Superior temporal gyrus (tissue), 1 donor: ENCODE results near the gene IRX5.

Experiments
- DNase-seq: peaks from one replicate; pipeline ENCODE4 v3.0.0-alpha.2; 2016; ENCODE audit errors: extremely low spot score

IRX5 gene

DNA sequence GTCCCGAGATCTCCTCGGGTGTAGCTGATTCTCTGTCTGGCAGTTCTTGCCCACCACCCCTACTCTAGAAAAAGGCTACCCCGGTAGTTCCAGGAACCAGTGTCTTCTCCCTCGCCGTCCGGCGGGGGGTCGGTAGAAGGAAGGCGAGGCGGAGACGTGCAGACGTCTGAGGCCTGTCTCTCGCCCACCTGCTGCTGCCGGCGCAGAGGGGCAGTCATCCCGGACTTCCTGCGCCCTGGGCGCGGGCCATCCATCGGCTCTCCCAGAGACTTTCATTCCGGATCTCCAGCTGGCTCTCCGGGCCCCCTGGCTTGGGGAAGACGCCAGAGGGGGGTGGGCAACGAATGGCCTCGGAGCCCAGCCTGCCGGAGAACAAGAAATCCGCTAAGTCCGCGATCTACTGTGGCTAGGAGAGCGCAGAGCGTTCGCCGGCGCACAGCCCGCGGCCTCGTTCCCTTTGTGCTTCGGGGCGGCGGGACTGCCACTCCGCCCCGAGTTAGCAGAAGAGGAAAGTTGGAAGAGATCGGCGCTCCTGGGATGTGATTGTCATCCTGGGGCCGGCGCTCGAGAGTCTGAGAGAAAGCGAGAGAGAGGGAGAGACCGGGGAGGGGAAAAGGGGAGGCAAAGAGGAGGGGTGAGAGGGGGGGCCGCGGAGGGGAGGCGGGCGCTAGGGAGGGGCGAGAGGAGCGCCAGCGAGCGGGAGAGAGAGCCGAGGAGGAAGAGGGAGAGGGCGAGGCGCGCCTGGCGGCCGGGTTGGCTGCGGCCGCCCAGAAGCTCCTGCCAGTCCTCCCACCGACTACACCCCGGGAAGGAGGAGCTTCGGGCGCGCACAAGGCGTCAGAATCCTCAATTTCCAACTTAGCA, at the start of gene IRX5:
Gene IRX5, plus strand, starts transcription at position 861 of the 864 bp plus-strand sequence. CDS start 334 bp downstream, outside the sequence.
- DNase-seq: peak; percentile 54

DNA sequence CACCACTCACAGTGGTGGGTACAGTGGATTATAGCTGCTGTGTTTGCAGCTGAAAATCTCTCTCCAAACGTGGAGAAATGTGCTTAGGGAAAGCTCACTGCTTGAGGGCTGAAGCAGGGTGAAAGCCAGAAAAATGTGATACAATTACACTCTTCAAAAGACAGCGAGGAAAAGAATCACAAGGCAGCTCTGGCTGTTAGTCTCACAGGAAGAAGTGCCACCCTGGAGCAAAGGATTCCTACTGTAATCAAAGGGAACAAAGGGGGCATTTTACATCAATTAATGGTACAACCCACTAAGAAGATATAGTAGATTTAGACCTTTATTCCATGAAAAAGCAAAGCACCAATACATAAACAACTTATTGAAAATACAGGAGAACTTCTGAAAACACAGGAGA, 48.1 kb upstream of the IRX5 start:
- no peak for DNase-seq

DNA sequence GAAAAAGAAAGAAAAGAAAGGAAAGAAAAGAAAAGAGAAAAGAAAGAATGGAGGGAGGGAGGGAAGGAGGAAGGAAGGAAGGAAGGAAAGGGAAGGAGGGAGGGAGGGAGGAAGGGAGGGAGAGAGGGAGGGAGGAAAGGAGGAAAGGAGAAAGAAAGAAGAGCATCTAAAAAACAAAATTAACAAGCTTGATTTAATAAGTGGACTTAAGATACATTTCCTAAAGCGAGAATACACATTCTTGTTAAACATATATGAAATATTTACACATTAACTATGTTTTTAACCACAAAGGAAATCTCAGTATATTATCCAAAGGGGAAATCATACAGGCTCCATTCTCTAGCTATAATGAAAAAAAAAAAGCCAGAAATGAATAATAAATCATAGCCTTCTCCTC, 47.3 kb upstream of the IRX5 start:
- no peak for DNase-seq

DNA sequence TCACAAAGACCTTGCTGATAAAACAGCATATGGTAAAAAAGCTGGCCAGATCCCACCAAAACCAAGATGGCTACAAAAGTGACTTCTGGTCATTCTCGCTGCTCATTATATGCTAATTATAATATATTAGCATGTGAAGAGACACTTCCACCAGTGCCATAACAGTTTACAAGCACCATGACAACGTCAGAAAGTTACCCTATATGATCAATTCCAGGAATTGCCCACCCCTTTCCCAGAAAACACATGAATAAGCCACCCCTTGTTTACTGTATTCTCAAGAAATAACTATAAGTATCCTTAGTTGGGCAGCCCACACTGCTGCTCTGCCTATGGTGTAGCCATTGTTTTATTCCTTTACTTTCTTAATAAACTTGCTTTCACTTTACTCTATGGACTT, 44.6 kb upstream of the IRX5 start:
- DNase-seq: no peak

DNA sequence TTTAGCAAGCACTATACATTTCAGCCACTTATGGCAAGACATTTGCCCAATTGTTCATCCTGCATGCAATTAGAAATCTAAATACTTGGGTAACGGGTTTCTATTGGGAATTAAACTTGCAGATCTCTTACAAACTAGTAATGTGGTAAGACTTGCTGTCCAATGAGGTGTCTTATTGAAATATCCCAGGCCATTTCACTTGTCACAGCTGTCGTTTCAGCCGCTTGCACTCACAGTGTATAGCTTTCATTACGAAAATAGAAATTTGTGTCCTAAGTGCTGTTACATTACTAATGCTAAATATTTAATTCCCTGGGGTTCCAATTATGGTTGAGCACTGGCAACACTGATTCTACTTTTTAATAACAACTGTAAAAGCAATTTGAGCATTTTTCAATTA, 40.3 kb upstream of the IRX5 start:
- DNase-seq: no peak

DNA sequence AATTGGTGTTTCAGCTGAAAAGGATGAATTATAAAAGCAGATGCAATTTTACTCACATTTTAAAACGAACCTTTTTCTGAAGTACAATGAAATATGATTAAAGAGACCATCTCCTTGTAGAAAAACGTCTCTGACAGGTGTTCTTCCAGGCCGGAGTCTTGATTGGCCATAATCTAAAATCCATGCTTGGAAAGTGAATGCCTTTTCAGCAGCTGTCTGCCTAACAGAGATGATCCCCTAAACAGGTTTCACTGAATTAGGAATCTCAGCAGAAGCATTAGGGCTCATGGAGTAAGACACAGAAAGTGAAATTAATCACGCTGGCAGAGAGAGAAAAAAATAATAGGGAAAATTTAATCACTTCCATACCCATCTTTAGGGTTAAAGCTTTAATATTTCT, 39.3 kb upstream of the IRX5 start:
- DNase-seq: no peak

DNA sequence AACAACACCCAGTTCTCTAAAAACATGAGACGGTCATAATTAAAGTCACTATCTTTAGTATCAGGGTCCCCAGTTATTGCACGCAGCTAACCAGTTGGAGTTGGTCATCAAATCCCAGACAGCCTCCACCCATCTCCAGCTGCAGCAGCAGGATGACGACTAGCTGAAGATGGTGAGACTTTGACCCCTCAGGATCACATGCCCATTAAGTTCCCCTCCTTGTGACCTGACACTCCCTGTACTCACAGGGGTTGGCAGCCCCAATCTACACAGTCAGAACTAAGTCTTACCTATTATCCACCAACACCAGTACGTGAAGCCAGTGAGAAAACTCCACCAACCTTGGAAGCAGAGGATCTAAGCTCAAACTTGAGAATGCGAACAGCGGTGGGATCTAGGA, 37.7 kb upstream of the IRX5 start:
- DNase-seq: no peak

DNA sequence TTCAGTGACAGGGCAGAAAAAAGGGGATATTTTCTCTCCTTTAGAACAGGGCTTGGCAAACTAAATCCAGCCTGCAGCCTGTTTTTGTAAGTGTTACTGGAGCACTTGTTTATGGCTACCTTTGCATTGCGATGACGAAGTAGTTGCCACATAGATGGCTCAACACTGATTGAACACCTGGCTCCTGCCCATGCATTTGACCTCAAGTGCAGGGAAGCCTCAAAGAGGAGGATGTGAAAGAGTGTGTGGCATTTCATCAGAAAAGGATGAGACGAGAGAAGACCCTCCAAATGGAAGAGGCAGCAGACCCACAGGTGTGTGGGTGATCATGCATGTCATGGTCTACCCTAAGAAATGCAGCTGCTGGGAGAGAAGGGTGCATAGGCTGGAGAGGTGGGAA, 32.7 kb upstream of the IRX5 start:
- DNase-seq: no peak

DNA sequence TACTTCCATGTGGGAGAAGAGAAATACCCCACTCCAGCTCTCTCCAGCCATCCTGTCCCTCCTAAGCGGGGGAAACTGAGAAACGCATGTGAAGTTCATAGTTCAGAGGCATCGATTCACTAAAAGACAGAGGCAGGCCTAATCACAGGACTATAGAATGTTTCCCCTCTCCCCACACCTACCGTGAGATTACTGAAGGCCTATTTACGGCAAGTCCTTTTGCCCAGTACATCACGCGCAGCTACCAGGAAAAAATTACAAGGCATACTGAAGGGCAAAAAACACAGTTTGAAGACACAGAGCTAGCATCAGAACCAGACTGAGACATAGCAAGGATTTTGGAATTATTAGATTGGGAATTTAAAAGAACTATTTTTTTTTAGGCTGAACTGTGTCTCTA, 29.1 kb upstream of the IRX5 start:
- DNase-seq: no peak

DNA sequence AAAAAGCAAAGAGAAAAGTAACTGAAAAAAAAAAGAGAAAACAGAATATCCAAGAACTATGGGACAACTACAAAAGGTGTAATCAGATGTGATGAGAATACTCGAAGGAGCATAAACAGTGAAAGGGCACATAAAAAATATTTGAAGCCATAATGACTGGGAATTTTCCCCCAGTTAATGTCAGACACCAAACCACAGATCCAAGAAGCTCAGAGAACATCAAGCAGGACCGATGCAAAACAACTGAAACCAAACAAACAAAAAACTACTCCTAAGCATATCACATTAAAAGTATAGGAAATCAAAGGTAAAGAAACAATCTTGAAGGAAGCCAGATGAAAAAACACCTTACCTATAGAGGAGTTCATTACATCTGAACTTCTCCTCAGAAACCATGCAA, 27.6 kb upstream of the IRX5 start:
- DNase-seq: no peak

DNA sequence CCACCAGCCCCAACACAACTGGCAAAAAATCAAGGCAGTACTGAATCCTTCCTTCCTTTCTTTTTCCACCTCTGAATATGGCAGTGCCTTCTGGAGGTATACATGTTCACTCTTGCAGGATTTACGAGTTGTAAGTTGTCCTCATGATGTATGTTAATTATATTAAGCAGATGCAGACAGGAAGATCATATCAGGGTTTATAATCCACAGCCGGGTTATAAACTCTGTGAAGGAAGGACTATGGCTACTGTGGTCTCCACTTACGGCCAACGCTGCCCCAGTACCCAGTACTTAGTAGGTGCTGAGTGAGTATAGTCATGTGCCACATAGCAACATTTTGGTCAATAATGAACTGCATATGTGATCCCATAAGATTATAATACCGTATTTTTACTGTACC, 19.6 kb upstream of the IRX5 start:
- no peak for DNase-seq

DNA sequence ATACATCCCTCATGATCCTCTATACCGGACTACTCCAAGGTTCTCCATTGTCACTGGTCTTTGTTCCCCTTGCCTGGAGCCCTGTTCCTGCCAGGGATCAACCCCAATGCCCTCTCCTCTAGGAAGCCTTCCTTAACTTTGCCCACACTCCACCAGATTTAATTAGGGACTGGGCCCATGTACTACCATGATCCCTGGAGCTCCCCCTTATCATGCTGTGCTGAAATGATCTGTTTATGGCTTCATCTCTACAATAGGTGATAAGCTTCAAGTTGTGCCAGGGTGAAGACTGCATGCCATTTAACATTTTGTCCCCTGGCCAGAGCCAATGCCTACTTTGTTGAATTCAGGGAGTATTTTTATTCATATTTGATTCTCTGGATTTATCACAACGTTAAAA, 17.9 kb upstream of the IRX5 start:
- DNase-seq: no peak

DNA sequence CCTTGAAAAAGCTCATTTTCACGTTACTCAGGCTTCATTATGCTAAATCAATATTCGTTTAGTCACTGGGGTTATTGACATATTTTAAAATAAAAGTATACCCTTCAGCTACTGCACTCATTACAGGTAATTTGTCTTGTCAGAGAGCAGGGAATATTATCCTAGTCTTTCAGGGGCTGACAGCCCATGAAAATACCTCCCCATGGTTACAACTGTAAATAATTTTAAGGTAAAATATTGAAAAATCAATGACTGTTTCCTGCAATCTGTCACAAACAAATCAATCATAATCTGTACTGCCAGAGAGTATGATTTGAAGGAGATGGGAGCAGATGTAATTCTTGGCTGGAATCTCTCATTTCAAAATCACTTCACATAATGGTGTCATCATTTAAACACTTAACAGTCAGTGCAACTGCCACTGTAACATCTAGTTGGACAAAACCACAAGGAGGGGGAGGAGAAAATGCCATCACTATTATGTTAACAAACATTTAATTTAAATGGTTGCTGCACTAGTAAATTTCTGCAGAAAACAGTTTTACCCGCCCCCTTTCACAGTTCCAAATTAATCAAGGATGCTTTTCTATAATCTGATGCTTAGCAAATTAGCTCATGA, 9.3 kb upstream of the IRX5 start:
- DNase-seq: no peak

DNA sequence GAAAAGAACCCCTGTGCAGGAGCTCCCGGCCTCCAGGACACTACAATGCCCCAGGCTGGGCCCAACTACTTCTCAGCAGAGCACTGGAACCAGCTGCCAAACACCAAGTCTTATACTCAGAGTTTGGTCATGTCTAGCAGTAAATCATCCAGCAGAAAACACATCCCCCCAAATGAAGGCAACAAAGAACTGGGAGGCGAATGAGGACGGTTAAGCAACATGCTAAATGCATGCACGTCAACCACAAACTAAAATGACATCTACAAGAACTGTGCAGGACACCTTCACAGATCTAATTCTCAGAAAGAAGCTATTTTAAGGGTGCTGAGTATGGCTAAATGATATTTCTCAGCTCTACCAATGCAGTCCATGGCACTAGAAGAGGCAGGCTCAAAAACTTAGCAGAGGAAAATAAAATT, 7.6 kb upstream of the IRX5 start:
- no peak for DNase-seq

DNA sequence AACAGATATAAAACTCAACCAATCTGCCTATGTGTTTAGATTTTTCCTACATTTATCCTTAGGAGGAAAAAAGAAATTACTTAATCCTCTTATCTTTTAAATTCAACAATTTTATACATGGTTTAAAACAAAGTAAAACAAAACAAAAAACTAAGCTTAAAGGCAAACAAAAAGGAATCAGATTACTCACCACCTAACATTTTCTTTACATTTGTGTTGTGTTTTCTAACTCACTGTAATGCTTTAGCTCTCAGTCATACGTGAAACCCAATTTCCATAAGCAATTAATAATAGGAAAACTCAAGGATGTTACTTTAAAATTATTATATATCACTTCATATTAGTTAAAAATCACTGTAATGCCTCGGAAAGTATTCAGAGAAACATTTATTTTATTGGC, 6.7 kb upstream of the IRX5 start:
- no peak for DNase-seq

DNA sequence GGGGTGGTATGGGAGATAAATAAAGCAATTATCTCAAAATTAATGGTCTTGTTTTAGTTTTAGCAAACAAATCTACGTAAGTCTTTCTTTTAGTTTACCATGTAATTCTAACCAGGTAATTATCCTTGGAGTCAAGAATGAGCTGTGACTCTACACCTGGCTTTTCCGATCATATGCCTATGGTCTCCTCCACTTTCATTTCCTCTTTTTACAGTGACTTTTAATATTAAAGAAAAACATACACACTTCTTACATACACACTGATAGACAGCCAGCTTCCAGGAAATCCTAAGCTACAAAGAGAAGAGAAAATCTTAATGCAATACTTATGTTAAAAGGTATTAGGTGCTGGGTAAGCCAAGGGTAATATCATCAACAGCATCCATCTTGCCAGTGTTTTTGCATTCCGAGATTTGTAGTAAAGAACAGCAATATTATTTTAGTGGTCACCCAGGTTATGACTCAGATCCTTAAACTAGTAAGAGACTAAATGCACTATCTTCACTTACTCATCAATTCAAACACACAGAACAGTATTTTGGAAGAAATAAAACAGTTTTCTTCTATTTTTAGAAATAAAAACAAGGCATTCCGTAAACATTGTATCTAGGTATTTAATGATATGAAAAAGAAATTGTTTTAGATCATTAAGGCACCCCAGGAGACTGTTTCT, 4.4 kb upstream of the IRX5 start:
- DNase-seq: no peak

DNA sequence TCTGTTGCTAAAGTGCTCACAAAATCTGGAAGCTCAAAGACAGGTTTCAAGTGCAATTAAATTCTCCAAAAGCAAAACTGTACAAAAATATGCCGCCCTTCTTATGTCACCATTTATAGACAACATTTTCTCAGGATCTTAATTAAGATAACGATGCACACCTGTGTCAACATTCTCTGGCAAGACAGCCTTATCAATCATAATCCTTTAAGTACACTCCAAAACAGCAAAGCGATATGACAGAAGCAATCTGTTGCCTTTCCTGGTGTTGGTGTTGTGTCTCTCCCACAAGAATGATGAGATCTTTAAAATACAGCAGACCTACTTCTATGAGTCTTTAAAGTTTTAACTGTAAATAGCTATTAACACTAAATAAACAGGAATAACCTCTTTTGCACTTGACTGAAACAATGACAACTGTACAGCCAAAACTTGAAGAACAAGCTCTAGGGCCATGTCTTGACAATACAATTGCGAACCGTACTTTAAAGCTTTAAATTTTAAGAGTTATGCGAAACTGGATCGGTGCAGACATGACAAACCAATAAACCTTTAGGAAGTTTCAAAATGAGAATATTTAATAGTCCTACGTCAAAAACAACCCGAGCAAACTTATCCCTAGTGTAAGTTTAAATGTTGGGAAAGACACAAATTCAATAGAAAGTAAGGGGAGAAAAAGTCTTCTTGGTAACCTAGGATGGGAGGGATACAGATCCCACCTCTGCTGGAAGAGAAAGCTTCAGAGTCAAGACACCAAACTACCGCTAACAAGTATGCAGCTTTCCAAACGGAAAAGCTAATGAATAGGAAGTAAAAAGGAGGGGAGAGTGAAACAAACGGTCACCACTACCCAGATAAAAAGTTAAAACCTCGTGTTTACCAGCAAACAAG, 3.3 kb upstream of the IRX5 start:
- no peak for DNase-seq

DNA sequence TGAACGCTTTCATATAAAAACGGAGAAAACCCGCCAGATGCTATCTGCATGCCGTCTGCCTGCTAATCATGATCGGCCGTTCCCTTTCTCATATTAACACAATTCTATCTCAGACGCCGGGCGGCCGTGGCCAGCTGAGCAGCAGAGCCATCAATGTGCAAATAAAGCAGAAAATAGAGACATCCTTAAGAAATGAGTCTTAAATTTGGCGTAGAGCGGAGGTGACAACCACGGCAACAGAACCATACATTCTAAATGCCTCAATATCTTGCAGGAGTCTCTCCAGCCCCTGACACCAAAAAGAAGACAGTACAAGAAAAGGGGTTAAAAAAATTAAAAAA, 2.7 kb upstream of the IRX5 start:
- no peak for DNase-seq

DNA sequence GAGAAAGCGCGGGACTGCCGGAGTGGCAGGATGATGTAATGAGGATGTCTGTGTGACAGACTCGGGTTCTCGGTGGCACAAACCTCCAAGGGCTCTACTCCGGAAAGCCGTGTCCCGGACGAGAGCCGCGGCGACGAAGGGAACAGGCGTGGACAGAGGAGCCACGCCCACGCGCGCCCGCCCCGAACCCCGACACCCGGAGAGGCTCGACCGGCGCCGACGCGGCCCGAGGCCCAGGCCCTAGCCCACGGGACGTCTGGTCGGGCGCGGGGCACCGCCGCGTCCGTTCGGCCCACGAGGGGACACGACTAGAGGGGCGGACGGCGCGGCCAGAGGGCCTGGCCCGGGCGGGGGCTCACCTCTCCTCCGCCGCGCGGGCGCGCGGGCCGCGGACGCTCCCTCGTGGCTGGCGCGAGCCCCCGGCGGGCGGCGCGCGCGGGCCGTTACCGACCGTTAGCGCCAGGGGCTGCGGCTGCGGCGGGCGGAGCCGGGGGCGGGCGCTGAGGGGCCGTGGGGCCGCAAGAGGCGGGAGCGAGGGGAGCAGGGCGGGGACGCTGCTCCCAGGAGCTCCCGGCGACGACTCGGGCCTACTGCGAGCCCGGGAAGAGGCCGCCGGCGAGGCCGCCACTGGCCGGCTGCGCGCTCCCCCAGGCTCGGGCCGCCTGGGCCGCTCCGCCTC, 2.1 kb upstream of the IRX5 start:
- no peak for DNase-seq

DNA sequence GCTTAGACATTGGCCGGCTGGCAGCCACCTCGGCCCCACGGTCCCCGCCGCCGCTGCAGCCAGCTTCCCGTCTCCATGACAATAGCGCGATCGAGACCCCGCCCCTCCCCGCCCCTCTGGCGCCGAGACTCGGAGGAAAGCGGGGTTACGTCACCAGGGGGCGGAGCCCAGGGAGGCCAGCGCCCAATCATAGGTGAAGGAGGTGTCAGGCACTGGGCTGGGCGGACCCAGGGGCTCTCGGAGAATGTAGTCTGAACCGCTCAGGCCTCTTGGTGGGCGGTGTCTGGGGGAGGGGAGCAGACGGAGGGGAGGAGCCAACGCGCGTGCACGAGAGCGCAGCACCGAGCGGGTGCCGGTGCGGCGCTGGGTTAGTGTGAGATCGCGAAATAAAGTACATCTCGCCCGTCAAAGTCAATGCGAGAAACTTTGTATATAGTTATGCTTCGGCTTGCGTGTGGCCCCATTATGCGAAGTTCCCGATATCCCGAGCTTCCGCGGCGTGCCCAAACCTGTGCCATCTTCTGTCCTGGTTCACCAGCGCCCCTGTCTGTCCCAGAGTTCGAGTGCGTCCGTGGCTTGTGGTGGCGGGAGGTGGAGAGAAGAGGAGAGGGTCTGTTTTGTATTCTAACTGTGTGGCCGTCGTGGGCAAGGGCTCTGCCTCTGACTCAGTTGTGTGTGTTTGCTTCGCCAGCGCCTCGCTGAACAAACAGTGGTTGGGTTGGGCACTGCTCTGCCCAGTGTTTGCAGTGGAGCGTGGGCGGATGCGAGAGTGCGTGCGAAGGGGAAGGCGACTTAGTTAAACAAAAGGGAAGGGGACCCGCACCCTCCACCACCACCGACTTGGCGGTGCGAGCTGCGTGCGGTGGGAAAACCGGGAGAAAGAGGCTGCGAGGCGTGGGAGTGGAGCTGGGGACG, 1.3 kb upstream of the IRX5 start:
- peak; percentile 95 for DNase-seq

DNA sequence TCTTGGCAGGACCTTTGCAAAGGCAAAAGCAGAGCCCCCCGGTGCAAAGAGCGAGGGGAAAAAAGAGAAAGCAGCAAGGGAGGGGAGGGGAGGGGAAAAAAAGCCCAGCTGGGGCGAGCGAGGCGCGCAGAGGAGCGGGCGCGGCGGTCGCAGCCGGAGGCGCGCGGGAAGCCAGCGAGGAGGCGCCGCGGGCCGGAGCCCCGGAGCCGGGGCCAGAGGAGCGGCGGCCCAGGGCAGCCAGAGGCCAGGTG, 129 bp downstream of the IRX5 start:
- no peak for DNase-seq
